B cell (primary cell): Measurements from ENCODE around the gene PEX10. TPM values are rescaled to one million over a fixed set of nuclear protein-coding genes. Genes with fewer than 3 reads are reported as not detected.

Experiments used
- ATAC-seq: fragments of 200-7000 bp; cut with Tn5 transposase; one replicate; pipeline ENCODE4 v1.10.0; 2021; ENCODE audit warnings: low read depth, mild to moderate bottlenecking, moderate number of reproducible peaks, moderate library complexity
- CTCF ChIA-PET: fragments of 350-600 bp; sonication (Branson Sonifier 250); formaldehyde crosslinking; loops from one replicate; lab custom pipeline; 2021; ENCODE audit warnings: antibody characterized with exemption, inconsistent platforms; lab: Charles Lee
- POLR2A ChIA-PET: fragments of 350-600 bp; sonication (Branson Sonifier 250); formaldehyde crosslinking; loops from one replicate; lab custom pipeline; 2021; ENCODE audit warnings: antibody characterized with exemption; lab: Charles Lee
- DNase-seq: peaks from one replicate; pipeline ENCODE4 v3.0.0; 2013
- H2AFZ ChIP-seq: 2 replicates; pipeline ENCODE4 v1.6.1; 2012; ENCODE audit warnings: mild to moderate bottlenecking, low read depth, low read length; ENCODE audit not compliant: insufficient read depth, poor library complexity, severe bottlenecking
- H3K27ac ChIP-seq, 2 donors: 1 replicate in 1 of 2; 2 replicates in 1 of 2; pipeline ENCODE4 v1.5.1; 2012 to 2013; ENCODE audit warnings: low read length in 2 of 2, mild to moderate bottlenecking in 2 of 2, moderate library complexity in 1 of 2
- H3K27me3 ChIP-seq, 4 experiments: fragments of 200-600 bp in 1 of 4; sonication (generic) in 1 of 4; replicated peaks in 1 of 4; 1 replicate in 2 of 4; 2 replicates in 2 of 4; pipeline versions ENCODE4 v1.6.1 to v1.7.0; 2013 to 2016; ENCODE audit warnings: low read length in 3 of 4, mild to moderate bottlenecking in 2 of 4, mixed read lengths in 1 of 4, moderate library complexity in 1 of 4; ENCODE audit not compliant: insufficient read depth in 4 of 4, control insufficient read depth in 3 of 4; ENCODE audit errors: control extremely low read depth in 1 of 4
- H3K36me3 ChIP-seq, 2 experiments: replicated peaks in 1 of 2; 1 replicate in 1 of 2; 2 replicates in 1 of 2; pipeline versions ENCODE4 v1.6.1 to v1.7.1; 2013; ENCODE audit warnings: low read length in 1 of 2; ENCODE audit not compliant: insufficient read depth in 2 of 2, control insufficient read depth in 1 of 2; ENCODE audit errors: control extremely low read depth in 1 of 2, extremely low read depth in 1 of 2
- H3K4me1 ChIP-seq, 2 donors: fragments of 200-600 bp in 1 of 2; sonication (generic) in 1 of 2; 1 replicate in 1 of 2; 2 replicates in 1 of 2; pipeline versions ENCODE4 v1.5.1 to v1.6.1; 2013 to 2017; ENCODE audit warnings: low read length in 2 of 2; ENCODE audit not compliant: control insufficient read depth in 2 of 2, insufficient read depth in 2 of 2
- H3K4me2 ChIP-seq: replicated peaks from 2 replicates; pipeline ENCODE3; 2012; ENCODE audit warnings: mild to moderate bottlenecking, low read depth, low read length; ENCODE audit not compliant: poor library complexity, severe bottlenecking
- H3K4me3 ChIP-seq, 5 experiments: fragments of 200-600 bp in 1 of 5; sonication (generic) in 1 of 5; 1 replicate in 3 of 5; 2 replicates in 2 of 5; pipeline versions ENCODE4 v1.5.1 to v1.7.0; 2011 to 2016; ENCODE audit warnings: low read length in 4 of 5, mild to moderate bottlenecking in 4 of 5, low read depth in 2 of 5, control low read depth in 1 of 5, moderate library complexity in 1 of 5; ENCODE audit not compliant: insufficient read depth in 1 of 5; ENCODE audit errors: control extremely low read depth in 1 of 5, extremely low read depth in 1 of 5
- H3K79me2 ChIP-seq: fragments of 200-600 bp; sonication (generic); one replicate; pipeline ENCODE4 v1.6.0; 2016; ENCODE audit warnings: low read length; ENCODE audit not compliant: control insufficient read depth, insufficient read depth
- H3K9ac ChIP-seq: fragments of 200-600 bp; sonication (generic); 2 replicates; pipeline ENCODE4 v1.6.1; 2017; ENCODE audit warnings: mild to moderate bottlenecking, low read length, moderate library complexity
- H3K9me3 ChIP-seq, 3 donors: one replicate each; pipeline versions ENCODE4 v1.6.1 to v1.7.1; 2013; ENCODE audit warnings: low read length in 2 of 3; ENCODE audit not compliant: control insufficient read depth in 2 of 3, insufficient read depth in 1 of 3; ENCODE audit errors: control extremely low read depth in 1 of 3
- H4K20me1 ChIP-seq: 2 replicates; pipeline ENCODE4 v1.6.0; 2012; ENCODE audit warnings: mild to moderate bottlenecking, low read length; ENCODE audit not compliant: insufficient read depth, control insufficient read depth, poor library complexity, severe bottlenecking
- H3K27ac Mint-ChIP-seq: one replicate; pipeline ENCODE4 v1.8.0; 2021; ENCODE audit warnings: mixed read lengths
- H3K27me3 Mint-ChIP-seq: one replicate; pipeline ENCODE4 v1.8.0; 2021; ENCODE audit warnings: mixed read lengths
- H3K4me1 Mint-ChIP-seq: one replicate; pipeline ENCODE4 v1.8.0; 2021; ENCODE audit warnings: mixed read lengths
- H3K4me3 Mint-ChIP-seq: one replicate; pipeline ENCODE4 v1.8.0; 2021; ENCODE audit warnings: mixed read lengths
- H3K9me3 Mint-ChIP-seq: one replicate; pipeline ENCODE4 v1.8.0; 2022; ENCODE audit warnings: mixed read lengths; ENCODE audit not compliant: insufficient read depth
- CTCF ChIP-seq: fragments of 200-600 bp; IDR thresholded peaks from one replicate; pipeline ENCODE4 v1.8.0; 2022; ENCODE audit warnings: antibody characterized with exemption, mild to moderate bottlenecking
- EZH2 ChIP-seq: IDR thresholded peaks from 2 replicates; pipeline ENCODE4 v1.6.1; 2012; ENCODE audit warnings: borderline replicate concordance, low read depth, mild to moderate bottlenecking, moderate library complexity, low read length; ENCODE audit not compliant: insufficient read depth, poor library complexity, severe bottlenecking
- WGBS: methylation state at CpG from one replicate; pipeline ENCODE4 v1.1.5; 2013; ENCODE audit warnings: missing lambda C conversion rate; ENCODE audit not compliant: insufficient coverage; 5-methylcytosine and 5-hydroxymethylcytosine counted together
- intact Hi-C: fragments of 100-400 bp; cut with micrococcal nuclease; formaldehyde crosslinking; loops from one replicate; pipeline ENCODE4 v1.10.0; 2022
- polyA plus RNA-seq: library from polyadenylated mRNA; depleted of rRNA; stranded (reverse); fragments of >200 nt; gene quantifications from 2 replicates; pipeline ENCODE4 v1.2.3, GENCODE V29; 2012
- total RNA-seq, 2 donors: library from RNA; stranded (reverse); fragments of 120-200 nt in 1 of 2; gene quantifications; 1 replicate in 1 of 2; 2 replicates in 1 of 2; pipeline versions ENCODE4 v1.2.3 to v1.2.4, GENCODE V29; 2013 to 2022

The PEX10 gene
- total and polyA plus RNA-seq, 2 donors (not counting 1 experiment from before 2014, with no cell fraction given): 13.5 to 18.4 TPM

DNA sequence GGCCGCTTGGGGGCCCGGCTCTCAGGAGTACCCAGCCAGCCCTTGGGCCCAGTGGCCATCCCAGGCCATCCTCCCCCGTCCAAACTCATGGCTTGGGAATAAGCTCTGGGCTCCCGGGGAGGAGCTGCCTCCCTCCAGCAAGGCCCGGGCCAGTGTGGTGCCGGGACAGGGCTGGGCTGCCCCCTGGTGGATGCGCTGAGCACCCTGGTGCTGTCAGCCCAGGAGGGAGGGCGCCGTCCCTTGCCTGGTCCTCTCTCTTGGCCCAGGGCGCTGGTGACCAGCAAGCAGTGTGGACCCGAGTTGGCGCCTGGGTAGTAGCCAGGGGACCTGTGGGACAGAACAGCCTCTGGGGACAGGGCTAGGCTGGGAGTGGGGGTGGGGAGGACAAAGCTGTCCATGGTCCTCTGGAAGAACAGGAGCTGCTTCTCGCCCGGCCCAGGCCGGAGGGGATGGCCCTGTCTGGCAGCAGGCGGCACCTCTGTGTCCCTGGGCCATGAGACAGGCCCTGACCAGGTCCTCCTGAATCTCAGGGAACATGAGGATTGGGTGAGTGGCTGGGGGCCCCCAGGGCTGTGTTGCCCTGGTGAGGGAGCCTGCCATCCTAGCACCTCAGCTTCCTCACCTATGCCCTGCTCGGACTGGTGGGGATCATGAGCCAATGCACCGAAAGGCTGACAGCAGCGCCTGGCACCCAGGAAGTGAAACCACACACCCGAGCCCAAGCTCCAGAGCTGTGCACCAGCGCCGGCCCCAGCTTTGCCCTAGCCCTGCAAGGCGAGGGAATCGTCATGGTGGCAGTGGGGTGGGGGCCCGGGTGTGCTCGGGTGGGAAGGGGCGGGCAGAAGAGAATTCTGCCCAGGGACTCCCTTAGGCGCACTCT lies 30.4 kb downstream of the PEX10 start:
- Histone ChIP-seq H3K27ac (no peak overlapping the region), H3K27me3 (no peaks in the 10 kb centered on the region), H2AFZ (peak overlapping the region; percentile 18), H3K4me2 (peak overlapping the region; percentile 27), H3K9me3 (peaks cover 0 to 13% (median 2%) of the 10 kb centered on the region in 3 donors), H3K9ac (no peak overlapping the region), H3K36me3 (no peaks in the 10 kb centered on the region), H3K4me3 (no peak overlapping the region), H4K20me1 (no peaks in the 10 kb centered on the region), H3K4me1 (peaks cover 29 to 46% of the 10 kb centered on the region in 2 donors), H3K79me2 (no peaks in the 10 kb centered on the region)
- no peaks in the 10 kb centered on the region for H3K9me3 Mint-ChIP-seq
- peak; percentile 87 for TF ChIP-seq CTCF
- no peak for TF ChIP-seq EZH2
- ATAC-seq: peak; percentile 84
- ChIA-PET POLR2A (interaction anchor here (1.0 to 2.0 kb wide), 8 partner anchors 9 to 190 kb away, joined by 3 to 24 read pairs (median 3); partner anchors contain the start of genes FAAP20, MORN1 and RER1), CTCF (interaction anchor here (0.5 to 12.5 kb wide), 28 partner anchors 9 to 542 kb away, joined by 3 to 295 read pairs (median 6); partner anchors contain the start of genes FAAP20, MORN1, RER1 and SKI)
- peaks cover 23% of the 10 kb centered on the region for H3K4me1 Mint-ChIP-seq
- intact Hi-C loops: loop anchor here (1.0 to 5.0 kb wide), 2 partner anchors 153 to 250 kb away; no protein-coding TSS in a partner anchor
- peak overlapping the region; percentile 56 for H3K27ac Mint-ChIP-seq
- H3K4me3 Mint-ChIP-seq: no peak overlapping the region
- whole genome bisulfite sequencing: 44% methylated on average over 28 of the region's 28 CpGs
- DNase-seq: peak; percentile 81
- H3K27me3 Mint-ChIP-seq: no peaks in the 10 kb centered on the region
